ENCODE results near the gene TTI1. TPM values are rescaled to one million over a fixed set of nuclear protein-coding genes. Genes with fewer than 3 reads are reported as not detected.
"Not testable (repeated sequence)": the region's sequence is repeated elsewhere in the genome, so short reads cannot be mapped to it uniquely, and the experiment has no call there.

Gene TTI1
- total RNA-seq, 1 experiment from 2014 or later: 37.4 TPM

GRCh38 chr20:37968841-37969401, 64.3 kb downstream of the TTI1 start:
- Histone ChIP-seq H3K23ac (ENCODE audit: insufficient read length, low read depth, low read length) (no peak overlapping the region), H2BK12ac (ENCODE audit: insufficient read length, low read depth, low read length) (no peak overlapping the region), H2AFZ (ENCODE audit: low read length) (no peak overlapping the region), H3K9me3 (ENCODE audit: control insufficient read depth, low read depth, low read length) (peaks cover 5% of the 10 kb centered on the region), H3K14ac (ENCODE audit: insufficient read depth, low read length) (no peak overlapping the region; the same call in 1 of the 2 replicates), H3K23me2 (ENCODE audit: insufficient read length, low read depth, low read length, poor library complexity, severe bottlenecking) (no peaks in the 10 kb centered on the region), H3K27me3 (ENCODE audit: insufficient read depth, low read length) (no peaks in the 10 kb centered on the region; the same call in 1 of the 2 replicates), H4K8ac (replicated peaks; ENCODE audit: insufficient read length, low read depth, low read length) (no peak overlapping the region), H4K20me1 (ENCODE audit: control insufficient read depth, insufficient read depth, insufficient read length) (no peaks in the 10 kb centered on the region), H4K5ac (ENCODE audit: insufficient read length, low read depth, low read length) (no peak overlapping the region), H3K4me2 (ENCODE audit: insufficient read depth, insufficient read length, low read length) (no peak overlapping the region), H3K18ac (ENCODE audit: insufficient read length, low read depth, low read length) (no peak overlapping the region), H3K9ac (ENCODE audit: extremely low read depth, insufficient read length, low read length) (no peak overlapping the region), H3K79me1 (ENCODE audit: insufficient read depth, low read depth, low read length, poor library complexity, severe bottlenecking) (no peaks in the 10 kb centered on the region), H3K4me1 (ENCODE audit: insufficient read depth, low read length) (peaks cover 10% of the 10 kb centered on the region; the same call in 1 of the 2 replicates), H2BK120ac (ENCODE audit: low read depth, low read length, poor library complexity, severe bottlenecking) (no peak overlapping the region), H3K56ac (ENCODE audit: insufficient read length, low read depth, low read length) (no peak overlapping the region), H3K27ac (ENCODE audit: insufficient read length, low read depth, low read length) (no peak overlapping the region), H4K91ac (ENCODE audit: insufficient read length, low read depth, low read length) (no peak overlapping the region), H3K4ac (ENCODE audit: low read depth, low read length) (no peak overlapping the region), H2AK5ac (ENCODE audit: insufficient read length, low read length) (no peak overlapping the region), H3T11ph (ENCODE audit: low read length) (no peak overlapping the region), H2BK5ac (ENCODE audit: insufficient read length, low read length) (no peak overlapping the region), H3K79me2 (ENCODE audit: insufficient read depth, low read length) (no peaks in the 10 kb centered on the region), H2BK20ac (ENCODE audit: low read depth, low read length, poor library complexity, severe bottlenecking) (no peak overlapping the region), H2BK15ac (ENCODE audit: low read depth, low read length) (no peak overlapping the region)
- Mint-ChIP-seq H3K4me3 (peak overlapping the region in 1 of 2 experiments; percentile 43; a peak in 2 of 5 replicates), H3K27ac (peak overlapping the region; percentile 53 to 65 (median 57); a peak in 5 of 7 replicates), H3K9me3 (peaks cover 8 to 16% of the 10 kb centered on the region in 2 experiments), H3K36me3 (ENCODE audit: insufficient read depth in 1 of 3, low read depth in 3 of 3) (peaks cover 5 to 12% (median 6%) of the 10 kb centered on the region in 3 experiments), H3K4me1 (peaks cover 41 to 49% of the 10 kb centered on the region in 2 experiments), H3K27me3 (ENCODE audit: low read depth) (peaks cover 22% of the 10 kb centered on the region)
- WGBS (ENCODE audit: extremely low coverage, insufficient read length, low lambda C conversion rate): no CpG with 5 or more reads among the region's 6 CpGs
- peak; percentile 55 for DNase-seq
- no peak; the same call in 2 of the 3 replicates for TF ChIP-seq CTCF (conservative IDR thresholded peaks at IDR 0.05)

- not testable (repeated sequence) for DNase-seq; H4K91ac ChIP-seq (ENCODE audit: insufficient read length, low read depth, low read length); H3K14ac ChIP-seq (ENCODE audit: insufficient read depth, low read length); H3K4me1 Mint-ChIP-seq; H3K9me3 ChIP-seq (ENCODE audit: control insufficient read depth, low read depth, low read length); H3K23me2 ChIP-seq (ENCODE audit: insufficient read length, low read depth, low read length, poor library complexity, severe bottlenecking); H2BK12ac ChIP-seq (ENCODE audit: insufficient read length, low read depth, low read length); H3T11ph ChIP-seq (ENCODE audit: low read length); H3K27me3 ChIP-seq (ENCODE audit: insufficient read depth, low read length); H4K20me1 ChIP-seq (ENCODE audit: control insufficient read depth, insufficient read depth, insufficient read length); H2BK20ac ChIP-seq (ENCODE audit: low read depth, low read length, poor library complexity, severe bottlenecking); H3K56ac ChIP-seq (ENCODE audit: insufficient read length, low read depth, low read length); H3K27ac ChIP-seq (ENCODE audit: insufficient read length, low read depth, low read length); H3K27me3 Mint-ChIP-seq (ENCODE audit: low read depth); H2BK15ac ChIP-seq (ENCODE audit: low read depth, low read length); H4K8ac ChIP-seq (replicated peaks; ENCODE audit: insufficient read length, low read depth, low read length); H4K5ac ChIP-seq (ENCODE audit: insufficient read length, low read depth, low read length); H2BK5ac ChIP-seq (ENCODE audit: insufficient read length, low read length); H3K9me3 Mint-ChIP-seq; H2BK120ac ChIP-seq (ENCODE audit: low read depth, low read length, poor library complexity, severe bottlenecking); H3K79me1 ChIP-seq (ENCODE audit: insufficient read depth, low read depth, low read length, poor library complexity, severe bottlenecking); H3K18ac ChIP-seq (ENCODE audit: insufficient read length, low read depth, low read length); H3K4ac ChIP-seq (ENCODE audit: low read depth, low read length); H2AK5ac ChIP-seq (ENCODE audit: insufficient read length, low read length); H3K4me1 ChIP-seq (ENCODE audit: insufficient read depth, low read length); H3K4me2 ChIP-seq (ENCODE audit: insufficient read depth, insufficient read length, low read length); H3K23ac ChIP-seq (ENCODE audit: insufficient read length, low read depth, low read length); H3K4me3 Mint-ChIP-seq; H3K36me3 Mint-ChIP-seq (ENCODE audit: insufficient read depth in 1 of 3, low read depth in 3 of 3); H2AFZ ChIP-seq (ENCODE audit: low read length); H3K9ac ChIP-seq (ENCODE audit: extremely low read depth, insufficient read length, low read length); H3K27ac Mint-ChIP-seq; H3K79me2 ChIP-seq (ENCODE audit: insufficient read depth, low read length)
- WGBS (ENCODE audit: extremely low coverage, insufficient read length, low lambda C conversion rate): no CpG with 5 or more reads among the region's 2 CpGs
Measured at GRCh38 chr20:37963483-37963882, 69.8 kb downstream of the TTI1 start.

Measured in H9 (cell line).